Left lobe of liver (tissue), 2 donors: Measurements from ENCODE around the gene NFIA. TPM values are rescaled to one million over a fixed set of nuclear protein-coding genes. Genes with fewer than 3 reads are reported as not detected.

ENCODE experiments used
- ATAC-seq: fragments of 200-7000 bp; cut with Tn5 transposase; one replicate; pipeline ENCODE4 v1.9.1; 2020; ENCODE audit warnings: mild to moderate bottlenecking, moderate library complexity
- DNase-seq: peaks from one replicate; pipeline ENCODE4 v3.0.0-alpha.2; 2020; ENCODE audit warnings: low spot score
- total RNA-seq: library from RNA; stranded (reverse); gene quantifications from one replicate; pipeline ENCODE4 v1.2.1, GENCODE V29; 2021
- donor health status: DM: no; HTN: no; CAD: no; lungs with moderate emphysema.
- donor health status: DM: no; HTN: yes; CAD: no.

NFIA gene
- total RNA-seq, 1 donor from 2014 or later: 69.9 TPM

GRCh38 chr1:61403679-61404596 lies 321.6 kb downstream of the NFIA start:
- DNase-seq: no peak
- ATAC-seq: peak; percentile 30

GRCh38 chr1:61404597-61405376 lies 322.4 kb downstream of the NFIA start:
- ATAC-seq: no peak
- DNase-seq: no peak

- DNase-seq: no peak
- no peak for ATAC-seq
Measured at GRCh38 chr1:61406467-61406866, 324.1 kb downstream of the NFIA start.

- no peak for DNase-seq
- ATAC-seq: no peak
Measured at GRCh38 chr1:61412601-61413000, 330.2 kb downstream of the NFIA start.

GRCh38 chr1:61419196-61419595 lies 336.8 kb downstream of the NFIA start:
- no peak for ATAC-seq
- DNase-seq: no peak

GRCh38 chr1:61419657-61420056 lies 337.3 kb downstream of the NFIA start:
- ATAC-seq: no peak

GRCh38 chr1:61420243-61420642 lies 337.9 kb downstream of the NFIA start:
- DNase-seq (no peak), ATAC-seq (no peak)

More at GRCh38 chr1:61419657-61420056, 337.3 kb downstream of the NFIA start:
- no peak for DNase-seq

GRCh38 chr1:61420909-61421835 lies 338.8 kb downstream of the NFIA start:
- DNase-seq (no peak), ATAC-seq (no peak)

GRCh38 chr1:61423643-61424042 lies 341.3 kb downstream of the NFIA start:
- DNase-seq (no peak), ATAC-seq (no peak)

- DNase-seq: no peak
- no peak for ATAC-seq
Measured at GRCh38 chr1:61424382-61424781, 342.0 kb downstream of the NFIA start.

GRCh38 chr1:61425040-61425439 lies 342.7 kb downstream of the NFIA start:
- ATAC-seq (no peak), DNase-seq (no peak)

- ATAC-seq: peak; percentile 62
- DNase-seq: no peak
Measured at GRCh38 chr1:61426254-61426653, 343.9 kb downstream of the NFIA start.

GRCh38 chr1:61426885-61427284 lies 344.5 kb downstream of the NFIA start:
- DNase-seq (no peak), ATAC-seq (no peak)

GRCh38 chr1:61427510-61427909 lies 345.1 kb downstream of the NFIA start:
- DNase-seq: no peak

GRCh38 chr1:61428146-61428545 lies 345.8 kb downstream of the NFIA start:
- DNase-seq: no peak
- no peak for ATAC-seq

More at GRCh38 chr1:61427510-61427909, 345.1 kb downstream of the NFIA start:
- no peak for ATAC-seq

GRCh38 chr1:61432616-61433388 lies 350.4 kb downstream of the NFIA start:
- ATAC-seq: no peak
- DNase-seq: no peak

GRCh38 chr1:61433646-61434045 lies 351.3 kb downstream of the NFIA start:
- no peak for ATAC-seq
- no peak for DNase-seq

- no peak for DNase-seq
- ATAC-seq: no peak
Measured at GRCh38 chr1:61434276-61434675, 351.9 kb downstream of the NFIA start.

GRCh38 chr1:61435226-61435625 lies 352.9 kb downstream of the NFIA start:
- DNase-seq (no peak), ATAC-seq (no peak)

- peak; percentile 24 for ATAC-seq
- DNase-seq: no peak
Measured at GRCh38 chr1:61436016-61436415, 353.7 kb downstream of the NFIA start.
